Endothelial cell of umbilical vein (primary cell): Measurements from ENCODE around the gene TDRD10. TPM values are rescaled to one million over a fixed set of nuclear protein-coding genes. Genes with fewer than 3 reads are reported as not detected.

Experiments
- BruUV-seq: library from RNA; stranded (reverse); fragments of 400-500 nt; replicated peaks from 2 replicates; lab custom pipeline; 2021; lab: Mats Ljungman, UMichigan
- CTCF ChIA-PET: fragments of 300-600, 350-600 bp; sonication (Branson Sonifier 250); formaldehyde crosslinking; loops from one replicate; lab custom pipeline; 2021; ENCODE audit warnings: antibody characterized with exemption, inconsistent platforms; lab: Charles Lee
- POLR2A ChIA-PET: fragments of 300-600, 350-600 bp; sonication (Branson Sonifier 250); formaldehyde crosslinking; loops from one replicate; lab custom pipeline; 2021; ENCODE audit warnings: antibody characterized with exemption, inconsistent platforms; lab: Charles Lee
- DNase-seq: peaks from one replicate; pipeline ENCODE4 v3.0.0-alpha.2; 2011; ENCODE audit warnings: low read depth, low spot score
- FAIRE-seq: peaks from 2 replicates; lab custom pipeline; 2011; peaks lifted over from hg19 to GRCh38; lab: Jason Lieb, UNC
- H2AFZ ChIP-seq: 2 replicates; pipeline ENCODE4 v1.6.0; 2012; ENCODE audit warnings: low read depth, low read length, control low read depth, inconsistent platforms
- H3K27ac ChIP-seq: 2 replicates; pipeline ENCODE4 v1.5.1; 2011; ENCODE audit warnings: low read depth, mild to moderate bottlenecking, control low read depth, low read length, moderate library complexity; ENCODE audit not compliant: insufficient read depth
- H3K27me3 ChIP-seq, 2 experiments: 2 replicates each; pipeline versions ENCODE4 v1.6.0 to v1.6.1; 2011; ENCODE audit warnings: low read length in 2 of 2, mixed read lengths in 1 of 2; ENCODE audit not compliant: control insufficient read depth in 2 of 2, insufficient read depth in 2 of 2
- H3K36me3 ChIP-seq, 2 experiments: 2 replicates in 1 of 2; 3 replicates in 1 of 2; pipeline ENCODE4 v1.5.1; 2011; ENCODE audit warnings: low read length in 2 of 2, mild to moderate bottlenecking in 1 of 2, moderate library complexity in 1 of 2; ENCODE audit not compliant: control insufficient read depth in 2 of 2, insufficient read depth in 2 of 2; ENCODE audit errors: extremely low read depth in 1 of 2
- H3K4me1 ChIP-seq: 3 replicates; pipeline ENCODE4 v1.5.1; 2011; ENCODE audit warnings: mild to moderate bottlenecking, low read length; ENCODE audit not compliant: control insufficient read depth, insufficient read depth; ENCODE audit errors: extremely low read depth
- H3K4me2 ChIP-seq: 2 replicates; pipeline ENCODE4 v1.6.1; 2011; ENCODE audit warnings: low read length, control low read depth, mixed read lengths; ENCODE audit not compliant: insufficient read depth
- H3K4me3 ChIP-seq, 3 experiments: fragments of 200-600 bp in 1 of 3; sonication (generic), shearing (Covaris generic) in 1 of 3; replicated peaks in 1 of 3; 2 replicates each; pipeline ENCODE4 v1.5.1; 2011 to 2016; ENCODE audit warnings: control low read depth in 3 of 3, low read length in 3 of 3, mild to moderate bottlenecking in 2 of 3, inconsistent platforms in 1 of 3, low read depth in 1 of 3, moderate library complexity in 1 of 3; ENCODE audit not compliant: insufficient read depth in 1 of 3
- H3K79me2 ChIP-seq: 2 replicates; pipeline ENCODE4 v1.6.0; 2012; ENCODE audit warnings: low read length, inconsistent platforms; ENCODE audit not compliant: control insufficient read depth, insufficient read depth
- H3K9ac ChIP-seq: replicated peaks from 2 replicates; pipeline ENCODE3; 2011; ENCODE audit warnings: low read length, control low read depth; ENCODE audit not compliant: insufficient read depth; ENCODE audit errors: extremely low read depth
- H3K9me1 ChIP-seq: replicated peaks from 3 replicates; pipeline ENCODE4 v1.6.0; 2011; ENCODE audit warnings: mild to moderate bottlenecking, low read length; ENCODE audit not compliant: control insufficient read depth, insufficient read depth; ENCODE audit errors: extremely low read depth
- H3K9me3 ChIP-seq: replicated peaks from 2 replicates; pipeline ENCODE4 v1.5.1; 2012; ENCODE audit warnings: low read length, inconsistent platforms; ENCODE audit not compliant: control insufficient read depth, insufficient read depth
- H4K20me1 ChIP-seq: replicated peaks from 2 replicates; pipeline ENCODE3; 2011; ENCODE audit warnings: mild to moderate bottlenecking, low read length; ENCODE audit not compliant: control insufficient read depth, insufficient read depth; ENCODE audit errors: extremely low read depth
- CTCF ChIP-seq, 2 donors: IDR thresholded peaks; 1 replicate in 1 of 2; 2 replicates in 1 of 2; pipeline ENCODE4 v1.5.1; 2011; ENCODE audit warnings: low read length in 2 of 2, mild to moderate bottlenecking in 2 of 2, moderate library complexity in 2 of 2, control low read depth in 1 of 2, inconsistent platforms in 1 of 2, low read depth in 1 of 2; ENCODE audit not compliant: insufficient read depth in 1 of 2; ENCODE audit errors: extremely low read depth in 1 of 2
- EZH2 ChIP-seq: IDR thresholded peaks from 2 replicates; pipeline ENCODE4 v1.6.1; 2012; ENCODE audit warnings: borderline replicate concordance, low read depth, mild to moderate bottlenecking, moderate library complexity, low read length, inconsistent platforms; ENCODE audit not compliant: severe bottlenecking
- FOS ChIP-seq: IDR thresholded peaks from 2 replicates; pipeline ENCODE4 v1.6.1; 2011; ENCODE audit warnings: mild to moderate bottlenecking, low read length, moderate library complexity, borderline replicate concordance; ENCODE audit not compliant: insufficient read depth
- GATA2 ChIP-seq: IDR thresholded peaks from 2 replicates; pipeline ENCODE4 v1.7.0; 2011; ENCODE audit warnings: low read depth, mild to moderate bottlenecking, moderate library complexity, mixed read lengths, low read length; ENCODE audit not compliant: insufficient read length, insufficient read depth
- JUN ChIP-seq: IDR thresholded peaks from 2 replicates; pipeline ENCODE4 v1.6.1; 2011; ENCODE audit warnings: borderline replicate concordance, low read depth; ENCODE audit not compliant: insufficient read length, insufficient read depth
- MAX ChIP-seq: IDR thresholded peaks from 2 replicates; pipeline ENCODE4 v1.6.1; 2011; ENCODE audit not compliant: insufficient read depth, insufficient read length
- MYC ChIP-seq: IDR thresholded peaks from one replicate; pipeline ENCODE4 v1.6.1; 2011; ENCODE audit warnings: mild to moderate bottlenecking, low read depth, low read length
- POLR2A ChIP-seq: IDR thresholded peaks from 2 replicates; pipeline ENCODE4 v1.6.1; 2012; ENCODE audit warnings: low read depth, mild to moderate bottlenecking, control low read depth, low read length
- POLR2AphosphoS5 ChIP-seq: IDR thresholded peaks from 2 replicates; pipeline ENCODE4 v1.6.1; 2012; ENCODE audit warnings: low read depth, mild to moderate bottlenecking, control low read depth, low read length, moderate library complexity; ENCODE audit not compliant: insufficient read depth
- dilution Hi-C: fragments of 300-500 bp; cut with MboI; formaldehyde crosslinking; loops from one replicate; pipeline ENCODE4 v1.15.0; 2019; ENCODE audit warnings: low sequenced_read_pairs; ENCODE audit not compliant: extremely low pct_ligation_motif_present
- intact Hi-C: fragments of 100-400 bp; cut with micrococcal nuclease; formaldehyde crosslinking; loops from one replicate; pipeline ENCODE4 v1.10.0; 2022
- polyA plus RNA-seq, 4 experiments: library from polyadenylated mRNA; depleted of rRNA in 3 of 4; stranded (reverse) in 3 of 4; unstranded in 1 of 4; fragments of >200 nt; gene quantifications; 2 replicates each; pipeline versions ENCODE4 v1.2.1 to v1.2.3, GENCODE V29; 2011 to 2012; ENCODE audit warnings: missing spikeins in 1 of 4
- total RNA-seq: library from RNA; stranded (reverse); gene quantifications from 2 replicates; pipeline ENCODE4 v1.2.3, GENCODE V29; 2021

TDRD10 gene
- total and polyA plus RNA-seq, 2 donors (not counting 3 experiments of a cell fraction or from before 2014, with no cell fraction given): 6.1 to 9.1 TPM

- Histone ChIP-seq H3K4me1 (peaks cover 2% of the 10 kb centered on the region), H3K79me2 (no peaks in the 10 kb centered on the region), H4K20me1 (no peaks in the 10 kb centered on the region), H3K9me3 (no peaks in the 10 kb centered on the region), H2AFZ (no peak overlapping the region), H3K4me3 (no peak overlapping the region), H3K27ac (no peak overlapping the region), H3K9me1 (no peaks in the 10 kb centered on the region), H3K4me2 (no peak overlapping the region), H3K27me3 (no peaks in the 10 kb centered on the region), H3K36me3 (no peaks in the 10 kb centered on the region), H3K9ac (no peak overlapping the region)
- POLR2A ChIA-PET: no interaction called here
- peak; percentile 33 for FAIRE-seq
- CTCF ChIA-PET: interaction anchor here (1.1 to 2.3 kb wide), 4 partner anchors 10 to 119 kb away, joined by 3 to 7 read pairs (median 5); no protein-coding TSS in a partner anchor
- no peak for DNase-seq
- no TSS peak for BruUV-seq
- dilution Hi-C loops (no loop called here), intact Hi-C loops (no loop called here)
- no peak for TF ChIP-seq EZH2
- no peak for TF ChIP-seq POLR2AphosphoS5
- no peak for TF ChIP-seq POLR2A
- TF ChIP-seq CTCF (IDR thresholded peaks at IDR 0.05; ENCODE audit: extremely low read depth in 1 of 2, insufficient read depth in 1 of 2, low read depth in 1 of 2, low read length in 2 of 2): no peak
- TF ChIP-seq JUN: no peak
- no peak for TF ChIP-seq MYC
- no peak for TF ChIP-seq MAX
- no peak for TF ChIP-seq GATA2
- no peak for TF ChIP-seq FOS
Observed at GRCh38 chr1:154453574-154454352, 48.3 kb upstream of the TDRD10 start.
